HepG2 (cell line): ENCODE measurements around the gene CTNND1.

ENCODE experiments used
- CBFB ChIP-seq: sonication (generic); formaldehyde crosslinking; IDR thresholded peaks from 2 replicates; pipeline ENCODE4 v1.4.0; 2020; ENCODE audit warnings: missing genetic modification reagents
- CREB1 ChIP-seq, 2 experiments: fragments of 450-650 bp in 1 of 2; IDR thresholded peaks; 2 replicates each; pipeline ENCODE4 v1.6.1; 2016 to 2017; ENCODE audit warnings: control low read depth in 1 of 2, mild to moderate bottlenecking in 1 of 2, missing compliant biosample characterization in 1 of 2, missing genetic modification characterization in 1 of 2
- HDAC1 ChIP-seq: sonication (generic); formaldehyde crosslinking; IDR thresholded peaks from 2 replicates; pipeline ENCODE4 v1.5.1; 2020; ENCODE audit warnings: mild to moderate bottlenecking, missing genetic modification reagents
- HMG20A ChIP-seq: IDR thresholded peaks from 2 replicates; pipeline ENCODE4 v1.6.1; 2016; ENCODE audit warnings: borderline replicate concordance
- JUNB ChIP-seq: sonication (generic); formaldehyde crosslinking; IDR thresholded peaks from 2 replicates; pipeline ENCODE4 v1.8.0; 2022; ENCODE audit warnings: missing genetic modification reagents, mild to moderate bottlenecking, borderline replicate concordance
- PHF8 ChIP-seq: sonication (generic); formaldehyde crosslinking; IDR thresholded peaks from 2 replicates; pipeline ENCODE4 v1.5.0; 2020; ENCODE audit warnings: missing genetic modification reagents
- POLR2A ChIP-seq, 2 experiments: IDR thresholded peaks; 2 replicates each; pipeline ENCODE4 v1.6.1; 2011; ENCODE audit warnings: low read depth in 2 of 2, low read length in 2 of 2, mild to moderate bottlenecking in 1 of 2, moderate library complexity in 1 of 2; ENCODE audit not compliant: insufficient read depth in 1 of 2
- RFX3 ChIP-seq: IDR thresholded peaks from 2 replicates; pipeline ENCODE4 v1.6.1; 2016; ENCODE audit warnings: missing biosample characterization, missing genetic modification reagents
- RFX5 ChIP-seq: IDR thresholded peaks from 2 replicates; pipeline ENCODE4 v1.6.1; 2011; ENCODE audit warnings: low read depth, low read length, improper control_type of control experiment
- ZNF44 ChIP-seq: sonication (generic); formaldehyde crosslinking; IDR thresholded peaks from 2 replicates; pipeline ENCODE4 v1.5.1; 2020; ENCODE audit warnings: mild to moderate bottlenecking, missing genetic modification reagents
- TF ChIP-seq, protein P1 (sequence below): fragments of 450-650 bp; IDR thresholded peaks from 2 replicates; pipeline ENCODE4 v1.6.1; 2017

DNA sequence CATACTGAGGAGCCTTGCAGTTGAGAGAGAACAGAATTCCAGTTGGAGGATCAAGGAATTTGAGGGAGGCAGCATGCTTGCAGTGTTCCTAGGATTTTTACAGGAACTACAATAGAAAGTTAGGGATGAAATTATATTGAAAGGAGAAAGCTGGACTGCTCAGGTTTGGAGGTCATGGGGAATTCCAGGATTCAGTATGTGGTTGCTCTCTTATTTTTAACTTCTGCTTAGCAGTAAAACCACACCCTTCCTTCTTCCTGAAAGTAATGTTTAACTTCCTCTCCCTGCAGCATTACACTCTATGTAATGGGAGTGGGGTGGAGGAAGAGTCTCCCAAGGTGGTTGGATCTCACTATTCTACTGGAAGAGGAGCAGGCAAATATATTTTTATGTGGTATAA lies 31.3 kb downstream of the CTNND1 start:
- TF ChIP-seq POLR2A (IDR thresholded peaks at IDR 0.05; ENCODE audit: insufficient read depth in 1 of 2, low read depth in 2 of 2, low read length in 2 of 2): no peak
- no peak for TF ChIP-seq HMG20A
- no peak for TF ChIP-seq PHF8
- no peak for TF ChIP-seq ZNF44 (CRISPR knock-in tag)
- no peak for TF ChIP-seq RFX5
- no peak for TF ChIP-seq JUNB (CRISPR knock-in tag)
- TF ChIP-seq HDAC1 (CRISPR knock-in tag): no peak
- no peak for TF ChIP-seq CBFB (CRISPR knock-in tag)
- TF ChIP-seq RFX3 (CRISPR knock-in tag): no peak
- no peak for TF ChIP-seq CREB1 (IDR thresholded peaks at IDR 0.05)
- TF ChIP-seq CREB1 (CRISPR knock-in tag; IDR thresholded peaks at IDR 0.05): no peak
- TF ChIP-seq, protein P1, sequence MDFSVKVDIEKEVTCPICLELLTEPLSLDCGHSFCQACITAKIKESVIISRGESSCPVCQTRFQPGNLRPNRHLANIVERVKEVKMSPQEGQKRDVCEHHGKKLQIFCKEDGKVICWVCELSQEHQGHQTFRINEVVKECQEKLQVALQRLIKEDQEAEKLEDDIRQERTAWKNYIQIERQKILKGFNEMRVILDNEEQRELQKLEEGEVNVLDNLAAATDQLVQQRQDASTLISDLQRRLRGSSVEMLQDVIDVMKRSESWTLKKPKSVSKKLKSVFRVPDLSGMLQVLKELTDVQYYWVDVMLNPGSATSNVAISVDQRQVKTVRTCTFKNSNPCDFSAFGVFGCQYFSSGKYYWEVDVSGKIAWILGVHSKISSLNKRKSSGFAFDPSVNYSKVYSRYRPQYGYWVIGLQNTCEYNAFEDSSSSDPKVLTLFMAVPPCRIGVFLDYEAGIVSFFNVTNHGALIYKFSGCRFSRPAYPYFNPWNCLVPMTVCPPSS: no peak
